IPS-NIHi7 (cell line): ENCODE measurements around the gene SHC2.

Source experiments
- DNase-seq: peaks from one replicate; pipeline ENCODE4 v3.0.0; 2012; ENCODE audit warnings: mixed read lengths; ENCODE audit errors: extremely low spot score

SHC2 gene

GRCh38 chr19:460877-461720 lies at the start of gene SHC2:
SHC2 (minus strand) TSS chr19:461033; CDS start chr19:460996, 37 bp downstream.
- DNase-seq, result peak; percentile 72

- DNase-seq, result no peak
Observed at GRCh38 chr19:508204-509150, 47.6 kb upstream of the SHC2 start.

- DNase-seq, result peak; percentile 79
Observed at GRCh38 chr19:507286-508203, 46.7 kb upstream of the SHC2 start, which contains the start of gene TPGS1. TPGS1 (plus strand) TSS chr19:507497; CDS start chr19:507507, 10 bp downstream.

- DNase-seq, result peak; percentile 93
Observed at GRCh38 chr19:506404-507285, 45.8 kb upstream of the SHC2 start.

GRCh38 chr19:504616-505015 lies 43.8 kb upstream of the SHC2 start:
- DNase-seq, result no peak

- DNase-seq, result no peak
Observed at GRCh38 chr19:501646-502045, 40.8 kb upstream of the SHC2 start.

GRCh38 chr19:498977-499623 lies 38.3 kb upstream of the SHC2 start:
- DNase-seq, result no peak

- DNase-seq, result peak; percentile 18
Observed at GRCh38 chr19:498511-498891, 37.7 kb upstream of the SHC2 start.

GRCh38 chr19:497869-498510 lies 37.2 kb upstream of the SHC2 start:
- peak; percentile 10 for DNase-seq

- peak; percentile 24 for DNase-seq
Observed at GRCh38 chr19:497491-497868, 36.6 kb upstream of the SHC2 start.

- DNase-seq, result no peak
Observed at GRCh38 chr19:496986-497385, 36.2 kb upstream of the SHC2 start.

- peak; percentile 31 for DNase-seq
Observed at GRCh38 chr19:496112-496665, 35.4 kb upstream of the SHC2 start, which contains the start of gene MADCAM1. MADCAM1 (plus strand) TSS chr19:496486; CDS start chr19:496500, 14 bp downstream.

GRCh38 chr19:495402-496111 lies 34.7 kb upstream of the SHC2 start:
- peak; percentile 68 for DNase-seq

GRCh38 chr19:495081-495401 lies 34.2 kb upstream of the SHC2 start:
- no peak for DNase-seq

GRCh38 chr19:494171-495080 lies 33.6 kb upstream of the SHC2 start:
- peak; percentile 20 for DNase-seq

- no peak for DNase-seq
Observed at GRCh38 chr19:493391-494170, 32.7 kb upstream of the SHC2 start.
